Posterior vena cava (tissue), 2 donors: ENCODE data around the gene PBX3. TPM values are rescaled to one million over a fixed set of nuclear protein-coding genes. Genes with fewer than 3 reads are reported as not detected.
"Not testable (repeated sequence)": the region's sequence is repeated elsewhere in the genome, so short reads cannot be mapped to it uniquely, and the experiment has no call there.

Experiments
- DNase-seq: peaks from one replicate; pipeline ENCODE4 v3.0.0-alpha.2; 2020; ENCODE audit warnings: low spot score
- intact Hi-C, 2 donors: fragments of 100-400 bp; cut with DNase I; formaldehyde crosslinking; loops; one replicate each; pipeline versions ENCODE4 v1.14.1 to v1.14.2; 2022 to 2023
- total RNA-seq, 2 donors: library from RNA; stranded (reverse); fragmentation: NEBNext Ultra II Directional; extraction: Animal tissue kit (Norgen Biotek cat#: 25700); gene quantifications; one replicate each; pipeline ENCODE4 v1.2.1, GENCODE V29; 2021
- donor health status: DM: yes; HTN: yes; CAD: no.
- donor health status: DM: yes; HTN: yes; CAD: no.

Gene PBX3
- total RNA-seq, 2 donors from 2014 or later: 36.0 to 54.0 TPM

DNA sequence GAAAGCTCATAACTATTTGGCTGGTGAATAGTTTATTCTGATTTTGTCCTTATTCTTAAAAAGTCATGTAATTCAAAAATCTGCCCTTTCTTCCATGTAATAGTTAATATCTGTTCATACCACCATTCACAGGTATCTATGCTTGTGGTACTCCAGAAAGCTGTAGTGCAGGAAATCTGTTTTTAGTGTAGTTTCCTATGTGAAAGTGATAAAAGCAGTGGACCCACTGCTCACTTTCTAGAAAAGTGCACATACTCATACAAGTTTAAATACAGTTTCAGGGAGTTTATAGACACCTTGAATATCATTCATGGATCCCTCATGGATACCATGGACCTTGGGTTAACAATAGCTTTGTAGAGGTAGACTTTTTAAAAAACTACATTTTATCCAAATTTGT is 20.2 kb downstream of the PBX3 start:
- intact Hi-C loops: no loop called here

GRCh38 chr9:125768803-125769202 is 21.6 kb downstream of the PBX3 start:
- DNase-seq: no peak
- intact Hi-C loops: no loop called here

More for the DNA sequence above, 20.2 kb downstream of the PBX3 start:
- DNase-seq: no peak

GRCh38 chr9:125771037-125771436 is 23.9 kb downstream of the PBX3 start:
- no peak for DNase-seq
- intact Hi-C loops: no loop called here

GRCh38 chr9:125772740-125773139 is 25.6 kb downstream of the PBX3 start:
- intact Hi-C loops: no loop called here
- DNase-seq: no peak

GRCh38 chr9:125774106-125774505 is 26.9 kb downstream of the PBX3 start:
- intact Hi-C loops: no loop called here

GRCh38 chr9:125776789-125777188 is 29.6 kb downstream of the PBX3 start:
- DNase-seq, intact Hi-C loops: not testable (repeated sequence)

More at GRCh38 chr9:125774106-125774505, 26.9 kb downstream of the PBX3 start:
- no peak for DNase-seq

- DNase-seq, intact Hi-C loops: not testable (repeated sequence)
These were observed 31.5 kb downstream of the PBX3 start for GRCh38 chr9:125778538-125779219.

- intact Hi-C loops, DNase-seq: not testable (repeated sequence)
These were observed 32.0 kb downstream of the PBX3 start for GRCh38 chr9:125779220-125779565.

- intact Hi-C loops: no loop called here
- DNase-seq: no peak
These were observed 35.5 kb downstream of the PBX3 start for GRCh38 chr9:125782718-125783117.

GRCh38 chr9:125784286-125785049 is 37.3 kb downstream of the PBX3 start:
- no peak for DNase-seq

GRCh38 chr9:125785248-125785751 is 38.1 kb downstream of the PBX3 start:
- DNase-seq: no peak
- intact Hi-C loops: no loop called here

More at GRCh38 chr9:125784286-125785049, 37.3 kb downstream of the PBX3 start:
- intact Hi-C loops: no loop called here

GRCh38 chr9:125787715-125788114 is 40.5 kb downstream of the PBX3 start:
- intact Hi-C loops: no loop called here
- DNase-seq: no peak

DNA sequence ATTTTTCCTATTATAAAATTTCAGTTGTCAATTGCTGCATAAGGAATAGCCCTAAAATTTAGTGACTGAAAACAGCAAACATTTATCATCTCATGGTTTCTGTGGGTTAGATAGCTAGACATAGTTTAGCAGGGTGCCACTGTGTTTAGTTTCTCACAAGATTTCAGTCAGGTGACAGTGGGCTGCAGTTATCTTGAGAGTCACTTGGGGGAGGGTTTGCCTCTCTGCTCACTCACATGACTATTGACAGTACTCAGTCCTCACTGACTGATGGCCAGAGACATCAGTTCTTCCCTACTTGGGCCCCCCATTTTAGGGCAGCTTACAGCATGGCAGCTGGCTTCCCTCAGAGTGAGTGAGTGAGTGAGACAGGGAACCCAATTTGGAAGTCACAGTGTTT is 42.0 kb downstream of the PBX3 start:
- intact Hi-C loops: no loop called here
- DNase-seq: no peak

DNA sequence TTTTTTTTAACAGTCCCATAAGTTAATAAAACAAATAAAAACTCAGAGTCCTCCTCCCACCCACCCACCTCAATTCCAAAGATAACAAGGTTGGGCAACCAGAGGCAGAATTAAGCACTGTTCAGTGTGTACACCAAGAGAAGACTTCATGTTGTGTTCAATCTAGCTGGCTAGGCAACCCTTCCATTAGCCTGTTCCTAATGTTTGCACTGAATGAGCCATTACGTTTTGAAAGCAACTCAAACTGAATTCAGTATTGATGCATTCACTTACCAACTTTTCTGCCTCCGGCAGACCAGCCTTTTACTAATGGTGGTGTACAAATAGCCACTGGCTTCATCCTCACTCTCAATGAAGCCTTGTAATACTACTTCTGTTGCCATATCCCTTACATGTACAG is 47.5 kb downstream of the PBX3 start:
- DNase-seq: no peak
- intact Hi-C loops: no loop called here

- DNase-seq: no peak
- intact Hi-C loops: no loop called here
These were observed 48.9 kb downstream of the PBX3 start for GRCh38 chr9:125795970-125796596.

DNA sequence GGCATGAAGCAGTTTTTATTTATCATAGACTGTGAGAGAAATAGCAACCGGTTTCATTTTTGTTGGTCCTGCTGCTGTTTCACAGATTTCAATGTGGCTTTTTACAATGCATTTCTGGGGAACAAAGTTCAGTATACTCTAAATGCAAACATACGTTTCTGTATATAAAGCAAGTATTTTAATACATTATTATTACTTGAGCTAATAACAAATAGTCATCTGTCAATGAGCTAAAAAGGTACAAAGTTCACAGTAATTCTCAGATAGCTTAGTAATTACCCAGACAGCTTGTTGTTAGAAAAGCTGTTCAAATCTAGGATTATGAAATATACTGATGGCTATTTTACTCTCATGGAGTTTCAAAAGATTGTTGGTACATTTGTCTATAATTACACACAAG is 50.8 kb downstream of the PBX3 start:
- intact Hi-C loops: no loop called here
- no peak for DNase-seq

DNA sequence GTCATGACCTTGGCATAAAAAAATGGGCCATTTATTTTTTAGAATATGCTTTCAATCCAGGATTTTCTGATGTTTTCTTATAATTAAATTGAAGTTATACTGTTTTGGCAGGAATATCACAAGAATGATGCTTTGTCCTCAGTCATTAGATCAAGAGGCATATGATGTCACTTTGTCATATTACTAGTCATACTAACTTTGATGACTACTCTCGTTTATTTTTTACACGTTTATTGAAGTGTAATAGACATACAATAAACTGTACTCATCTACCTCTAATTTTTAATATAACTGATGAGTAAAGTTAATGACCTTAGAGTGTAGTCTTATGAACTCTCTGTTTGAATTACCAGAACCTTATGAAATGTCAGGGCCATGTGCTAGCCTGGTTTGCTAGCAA is 56.4 kb downstream of the PBX3 start:
- intact Hi-C loops: no loop called here
- no peak for DNase-seq

- DNase-seq: no peak
- intact Hi-C loops: no loop called here
These were observed 57.9 kb downstream of the PBX3 start for GRCh38 chr9:125805057-125805456.

DNA sequence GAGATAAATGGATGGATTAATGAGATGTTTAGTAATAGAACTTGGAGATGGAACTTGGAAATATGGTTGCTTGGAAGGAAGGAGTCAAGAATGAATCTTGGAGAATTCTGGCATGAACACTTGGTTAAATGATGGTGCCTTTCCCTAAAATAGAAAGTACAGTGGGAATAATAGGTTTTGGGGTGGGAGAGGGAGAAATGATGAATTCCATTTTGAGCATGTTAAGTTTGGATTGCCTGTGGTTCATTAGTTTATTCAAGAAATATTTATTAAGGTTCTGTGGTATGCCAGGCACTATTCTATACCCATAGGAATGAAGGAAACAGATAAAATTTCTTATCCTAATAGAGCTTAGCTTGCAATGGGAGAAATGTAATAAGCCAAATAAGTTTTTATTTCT is 58.4 kb downstream of the PBX3 start:
- intact Hi-C loops: no loop called here
- no peak for DNase-seq

DNA sequence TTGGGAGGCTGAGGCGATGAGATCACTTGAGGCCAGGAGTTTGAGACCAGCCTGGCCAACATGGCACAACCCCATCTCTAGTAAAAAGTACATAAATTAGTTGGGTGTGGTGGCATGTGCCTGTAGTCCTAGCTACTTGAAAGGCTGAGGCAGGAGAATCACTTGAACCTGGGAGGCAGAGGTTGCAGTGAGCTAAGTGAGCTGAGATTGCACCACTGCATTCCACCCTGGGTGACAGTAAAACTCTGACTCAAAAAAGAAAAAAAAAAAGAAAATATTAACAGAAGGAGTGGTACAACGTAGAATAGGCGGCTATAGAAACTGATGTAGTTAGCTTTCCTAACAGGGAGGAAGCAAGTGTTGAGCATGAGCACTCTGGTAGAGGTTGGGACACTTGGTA is 59.9 kb downstream of the PBX3 start:
- intact Hi-C loops: no loop called here
- no peak for DNase-seq
